Cardiac muscle cell (in vitro differentiated cells and primary cell): ENCODE results near the gene POPDC3. TPM values are rescaled to one million over a fixed set of nuclear protein-coding genes. Genes with fewer than 3 reads are reported as not detected.
A peak's percentile ranks its signal among the peaks of the same experiment; 100 is the strongest.

Source experiments
- DNase-seq, 2 donors: peaks; one replicate each; pipeline versions ENCODE4 v3.0.0 to v3.0.0-alpha.2; 2010 to 2017; ENCODE audit warnings: low read depth in 1 of 2, low spot score in 1 of 2
- H3K27ac ChIP-seq: fragments of 200-600 bp; sonication (generic); 2 replicates; pipeline ENCODE4 v1.5.1; 2016
- H3K27me3 ChIP-seq: fragments of 200-600 bp; sonication (generic); 2 replicates; pipeline ENCODE4 v1.6.0; 2016; ENCODE audit warnings: control low read depth
- H3K36me3 ChIP-seq: fragments of 200-600 bp; sonication (generic); 2 replicates; pipeline ENCODE4 v1.5.1; 2016; ENCODE audit warnings: control low read depth
- H3K4me1 ChIP-seq: fragments of 200-600 bp; sonication (generic); 2 replicates; pipeline ENCODE4 v1.8.1; 2017; ENCODE audit warnings: low read depth, mild to moderate bottlenecking, mixed run types
- H3K4me3 ChIP-seq: fragments of 200-600 bp; sonication (generic); 2 replicates; pipeline ENCODE4 v1.5.1; 2016; ENCODE audit warnings: mild to moderate bottlenecking
- H3K9me3 ChIP-seq: fragments of 200-600 bp; sonication (generic); 2 replicates; pipeline ENCODE4 v1.5.1; 2017; ENCODE audit warnings: low read depth, mild to moderate bottlenecking, control low read depth
- polyA plus RNA-seq: library from polyadenylated mRNA; unstranded; fragments of >200 nt; fragmentation: Nextera tagmentation; extraction: Ambion mirVana; gene quantifications from 2 replicates; pipeline ENCODE4 v1.2.1, GENCODE V29; 2016
- total RNA-seq: library from RNA; depleted of rRNA; stranded (reverse); fragments of >200 nt; gene quantifications from 2 replicates; pipeline ENCODE4 v1.2.3, GENCODE V29; 2016
- TF ChIP-seq, protein P1 (sequence below): IDR thresholded peaks from 2 replicates; pipeline ENCODE4 v1.5.1; 2012; ENCODE audit warnings: low read depth, mild to moderate bottlenecking, low read length

Gene POPDC3
- total and polyA plus RNA-seq, 2 experiments from 2014 or later = 49.4 to 80.0 TPM

DNA sequence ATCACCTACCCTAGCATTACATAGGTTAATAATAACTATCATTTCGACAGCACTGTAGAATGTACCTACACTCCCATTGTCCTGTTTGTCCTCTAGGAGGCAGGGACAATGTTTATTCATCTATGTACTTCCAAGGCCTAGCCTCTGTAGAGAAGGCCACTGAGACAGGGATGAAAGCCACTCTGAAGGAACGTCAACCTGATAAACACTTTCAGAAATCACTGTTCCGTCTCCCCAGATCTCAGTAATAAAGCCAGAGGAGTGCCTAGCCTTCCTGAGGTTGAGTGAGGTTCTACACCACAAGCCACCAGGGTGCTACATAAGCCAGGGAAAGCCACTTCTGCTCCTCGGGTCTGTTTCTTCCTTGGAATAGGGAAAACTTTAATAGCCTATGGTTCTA, 44.8 kb downstream of the POPDC3 start:
- Histone ChIP-seq H3K9me3 (no peaks in the 10 kb centered on the region), H3K4me3 (peak overlapping the region; percentile 59), H3K27me3 (no peaks in the 10 kb centered on the region), H3K4me1 (no peaks in the 10 kb centered on the region), H3K27ac (no peak overlapping the region), H3K36me3 (peaks cover 5% of the 10 kb centered on the region)
- peak; percentile 16 to 59 for DNase-seq
- TF ChIP-seq, protein P1, sequence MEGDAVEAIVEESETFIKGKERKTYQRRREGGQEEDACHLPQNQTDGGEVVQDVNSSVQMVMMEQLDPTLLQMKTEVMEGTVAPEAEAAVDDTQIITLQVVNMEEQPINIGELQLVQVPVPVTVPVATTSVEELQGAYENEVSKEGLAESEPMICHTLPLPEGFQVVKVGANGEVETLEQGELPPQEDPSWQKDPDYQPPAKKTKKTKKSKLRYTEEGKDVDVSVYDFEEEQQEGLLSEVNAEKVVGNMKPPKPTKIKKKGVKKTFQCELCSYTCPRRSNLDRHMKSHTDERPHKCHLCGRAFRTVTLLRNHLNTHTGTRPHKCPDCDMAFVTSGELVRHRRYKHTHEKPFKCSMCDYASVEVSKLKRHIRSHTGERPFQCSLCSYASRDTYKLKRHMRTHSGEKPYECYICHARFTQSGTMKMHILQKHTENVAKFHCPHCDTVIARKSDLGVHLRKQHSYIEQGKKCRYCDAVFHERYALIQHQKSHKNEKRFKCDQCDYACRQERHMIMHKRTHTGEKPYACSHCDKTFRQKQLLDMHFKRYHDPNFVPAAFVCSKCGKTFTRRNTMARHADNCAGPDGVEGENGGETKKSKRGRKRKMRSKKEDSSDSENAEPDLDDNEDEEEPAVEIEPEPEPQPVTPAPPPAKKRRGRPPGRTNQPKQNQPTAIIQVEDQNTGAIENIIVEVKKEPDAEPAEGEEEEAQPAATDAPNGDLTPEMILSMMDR = no peak

DNA sequence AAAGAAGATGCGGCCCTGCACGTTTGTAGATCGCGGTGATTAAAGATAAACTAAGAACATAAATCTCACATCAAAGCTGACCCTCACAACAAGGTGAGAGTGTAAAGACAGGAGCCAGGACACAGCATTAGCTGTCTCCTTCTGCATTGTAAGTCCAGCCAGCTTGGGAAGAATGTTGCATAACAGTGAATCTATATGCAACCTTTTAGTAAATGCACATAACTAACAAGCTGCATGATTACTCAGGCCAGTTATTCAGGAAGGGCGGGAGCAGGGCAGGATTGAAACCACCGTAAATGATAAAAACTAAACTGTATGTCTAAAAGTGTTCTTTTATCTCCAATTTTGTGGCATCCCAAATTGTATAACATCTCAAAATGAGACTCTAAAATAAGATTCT, 57.1 kb downstream of the POPDC3 start:
- Histone ChIP-seq H3K36me3 (peaks cover 45% of the 10 kb centered on the region), H3K9me3 (no peaks in the 10 kb centered on the region), H3K4me1 (no peaks in the 10 kb centered on the region), H3K27me3 (no peaks in the 10 kb centered on the region), H3K4me3 (no peak overlapping the region), H3K27ac (no peak overlapping the region)
- peak in 1 of 2 donors; percentile 4 for DNase-seq
- TF ChIP-seq, protein P1 = no peak

DNA sequence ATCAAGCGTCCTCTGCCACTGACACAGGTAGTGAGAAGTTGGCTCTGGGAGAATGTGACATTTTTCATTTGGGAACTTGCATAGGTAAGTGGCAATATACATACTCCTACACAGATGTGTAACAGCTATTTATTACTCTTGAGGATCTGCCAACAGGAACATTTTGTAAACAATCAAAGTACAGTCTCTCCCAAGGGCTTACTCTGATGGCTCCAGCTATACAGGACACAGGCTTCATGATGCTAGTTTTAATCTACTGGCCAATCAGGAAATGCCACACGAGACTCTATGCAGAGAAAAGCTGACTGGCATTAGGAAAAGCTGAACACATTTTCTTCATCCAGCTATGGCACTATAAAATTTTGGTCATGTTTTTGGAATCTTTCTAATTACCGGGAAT, 57.8 kb downstream of the POPDC3 start:
- DNase-seq = no peak
- TF ChIP-seq, protein P1 = no peak
- Histone ChIP-seq H3K4me3 (no peak overlapping the region), H3K36me3 (peaks cover 46% of the 10 kb centered on the region), H3K4me1 (no peaks in the 10 kb centered on the region), H3K9me3 (no peaks in the 10 kb centered on the region), H3K27me3 (no peaks in the 10 kb centered on the region), H3K27ac (no peak overlapping the region)

DNA sequence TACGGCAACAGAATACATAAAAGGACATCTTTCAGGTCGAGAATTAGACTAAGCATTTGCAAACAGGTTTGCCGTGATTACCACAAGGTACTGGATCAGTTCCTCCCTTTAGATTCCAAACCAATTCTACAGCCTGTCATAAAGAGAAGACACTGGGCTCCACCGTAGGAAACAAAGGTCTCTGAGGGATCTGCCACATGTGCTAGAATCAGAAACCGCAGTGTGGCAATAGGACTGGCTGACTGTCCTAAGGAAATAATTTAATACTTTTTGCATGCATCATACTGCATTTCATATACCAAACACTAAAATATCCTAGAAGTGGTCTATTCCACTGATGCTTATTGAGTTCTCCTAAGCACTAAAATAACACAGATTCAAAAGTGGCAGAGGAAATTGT, 59.2 kb downstream of the POPDC3 start:
- no peaks in the 10 kb centered on the region for H3K9me3 ChIP-seq
- TF ChIP-seq, protein P1 = no peak
- no peak overlapping the region for H3K4me3 ChIP-seq
- H3K36me3 ChIP-seq = peaks cover 55% of the 10 kb centered on the region
- no peaks in the 10 kb centered on the region for H3K27me3 ChIP-seq
- H3K27ac ChIP-seq = no peak overlapping the region
- no peak for DNase-seq
- H3K4me1 ChIP-seq = no peaks in the 10 kb centered on the region

DNA sequence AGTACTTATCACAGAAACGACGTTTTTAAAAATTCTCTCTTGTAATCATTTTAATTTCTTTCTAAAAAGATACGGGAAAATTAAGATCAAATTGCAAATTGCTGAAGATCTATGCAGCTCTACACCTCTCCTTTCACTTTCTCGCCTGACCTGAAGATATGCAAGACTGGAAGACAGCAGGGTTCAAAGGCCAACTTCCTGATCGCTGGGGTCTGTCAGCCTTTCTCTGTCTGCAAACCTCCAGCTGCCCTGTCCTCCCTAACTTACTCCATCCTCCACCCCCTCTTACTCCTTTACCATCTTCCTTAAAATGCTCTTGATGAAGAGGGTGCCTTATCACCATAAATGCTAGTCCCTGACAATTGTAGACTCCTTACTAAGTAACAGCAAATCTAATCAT, 63.7 kb downstream of the POPDC3 start:
- Histone ChIP-seq H3K27ac (no peak overlapping the region), H3K27me3 (no peaks in the 10 kb centered on the region), H3K36me3 (peaks cover 54% of the 10 kb centered on the region), H3K4me3 (no peak overlapping the region), H3K4me1 (no peaks in the 10 kb centered on the region), H3K9me3 (no peaks in the 10 kb centered on the region)
- DNase-seq = no peak
- TF ChIP-seq, protein P1 = no peak

DNA sequence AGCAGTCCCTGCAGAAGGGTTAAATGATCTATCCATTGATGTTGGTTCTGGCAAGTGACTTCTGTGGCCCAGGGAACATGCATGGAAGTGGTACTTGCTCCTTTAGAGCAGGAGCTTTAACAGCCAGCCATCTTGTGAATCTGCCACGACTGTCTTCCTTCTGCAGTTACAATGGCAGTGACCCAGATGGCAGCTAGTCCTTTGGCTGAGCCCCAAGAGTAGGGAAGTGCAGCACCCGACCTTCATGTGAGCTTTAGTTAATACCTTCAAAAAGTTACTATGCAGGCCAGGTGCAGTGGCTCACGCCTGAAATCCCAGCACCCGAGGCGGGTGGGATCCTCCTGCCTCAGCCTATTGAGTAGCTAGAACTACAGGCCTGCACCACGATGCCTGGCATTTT, 66.4 kb downstream of the POPDC3 start:
- H3K4me3 ChIP-seq = no peak overlapping the region

More for the DNA sequence above, 66.4 kb downstream of the POPDC3 start:
- peaks cover 74% of the 10 kb centered on the region for H3K36me3 ChIP-seq
- H3K9me3 ChIP-seq = no peaks in the 10 kb centered on the region
- no peaks in the 10 kb centered on the region for H3K4me1 ChIP-seq
- H3K27me3 ChIP-seq = no peaks in the 10 kb centered on the region
- TF ChIP-seq, protein P1 = no peak
- no peak for DNase-seq
- H3K27ac ChIP-seq = no peak overlapping the region
